ENCODE data around the gene PHPT1. TPM values are rescaled to one million over a fixed set of nuclear protein-coding genes. Genes with fewer than 3 reads are reported as not detected.

The PHPT1 gene
- total RNA-seq, 1 experiment from 2014 or later, result 161 TPM

GRCh38 chr9:136857581-136858412, 8.6 kb downstream of the PHPT1 start:
- DNase-seq, result peak; percentile 34
- Histone ChIP-seq H3K9me3 (ENCODE audit: control insufficient read depth, low read depth, low read length) (no peaks in the 10 kb centered on the region), H2AK5ac (ENCODE audit: insufficient read length, low read length) (no peak overlapping the region), H4K5ac (ENCODE audit: insufficient read length, low read depth, low read length) (no peak overlapping the region), H4K8ac (replicated peaks; ENCODE audit: insufficient read length, low read depth, low read length) (no peak overlapping the region), H3K27ac (ENCODE audit: insufficient read length, low read depth, low read length) (no peak overlapping the region), H4K20me1 (ENCODE audit: control insufficient read depth, insufficient read depth, insufficient read length) (no peaks in the 10 kb centered on the region), H3K79me1 (ENCODE audit: insufficient read depth, low read depth, low read length, poor library complexity, severe bottlenecking) (no peaks in the 10 kb centered on the region), H4K91ac (ENCODE audit: insufficient read length, low read depth, low read length) (no peak overlapping the region), H2BK20ac (ENCODE audit: low read depth, low read length, poor library complexity, severe bottlenecking) (no peak overlapping the region), H3K4me2 (ENCODE audit: insufficient read depth, insufficient read length, low read length) (no peak overlapping the region), H3K23me2 (ENCODE audit: insufficient read length, low read depth, low read length, poor library complexity, severe bottlenecking) (no peaks in the 10 kb centered on the region), H3K56ac (ENCODE audit: insufficient read length, low read depth, low read length) (no peak overlapping the region), H3K27me3 (ENCODE audit: insufficient read depth, low read length) (no peaks in the 10 kb centered on the region), H2BK5ac (ENCODE audit: insufficient read length, low read length) (no peak overlapping the region), H3K14ac (ENCODE audit: insufficient read depth, low read length) (no peak overlapping the region; the same call in 1 of the 2 replicates), H2BK12ac (ENCODE audit: insufficient read length, low read depth, low read length) (no peak overlapping the region), H3K4me1 (ENCODE audit: insufficient read depth, low read length) (no peaks in the 10 kb centered on the region), H2BK120ac (ENCODE audit: low read depth, low read length, poor library complexity, severe bottlenecking) (no peak overlapping the region), H2BK15ac (ENCODE audit: low read depth, low read length) (no peak overlapping the region), H3T11ph (ENCODE audit: low read length) (no peak overlapping the region), H3K4ac (ENCODE audit: low read depth, low read length) (no peak overlapping the region), H3K23ac (ENCODE audit: insufficient read length, low read depth, low read length) (no peak overlapping the region), H3K9ac (ENCODE audit: extremely low read depth, insufficient read length, low read length) (no peak overlapping the region), H2AFZ (ENCODE audit: low read length) (no peak overlapping the region), H3K79me2 (ENCODE audit: insufficient read depth, low read length) (no peaks in the 10 kb centered on the region), H3K18ac (ENCODE audit: insufficient read length, low read depth, low read length) (no peak overlapping the region)
- Mint-ChIP-seq H3K4me3 (no peak overlapping the region), H3K27me3 (ENCODE audit: low read depth) (no peaks in the 10 kb centered on the region; the same call in 1 of the 2 replicates), H3K27ac (no peak overlapping the region), H3K4me1 (no peaks in the 10 kb centered on the region), H3K36me3 (ENCODE audit: insufficient read depth in 1 of 3, low read depth in 3 of 3) (peaks cover 3 to 22% (median 16%) of the 10 kb centered on the region in 3 experiments; a peak in 6 of 7 replicates), H3K9me3 (no peaks in the 10 kb centered on the region)
- no CpG with 5 or more reads among the region's 29 CpGs for WGBS (ENCODE audit: extremely low coverage, insufficient read length, low lambda C conversion rate)
- TF ChIP-seq CTCF (conservative IDR thresholded peaks at IDR 0.05), result no peak
